Astrocyte of the cerebellum (primary cell): ENCODE measurements around the gene SEC11C.
"Not testable (repeated sequence)": the region's sequence is repeated elsewhere in the genome, so short reads cannot be mapped to it uniquely, and the experiment has no call there.

Source experiments
- DNase-seq: peaks from one replicate; pipeline ENCODE4 v3.0.0-alpha.2; 2011; ENCODE audit warnings: low read depth
- H3K4me3 ChIP-seq: 2 replicates; pipeline ENCODE4 v1.5.1; 2011; ENCODE audit warnings: mild to moderate bottlenecking, low read depth, low read length, moderate library complexity
- CTCF ChIP-seq: IDR thresholded peaks from 2 replicates; pipeline ENCODE4 v1.5.1; 2012; ENCODE audit warnings: low read length, low read depth, moderate library complexity, mild to moderate bottlenecking; ENCODE audit errors: missing control alignments
- in situ Hi-C: cut with HindIII; loops from 2 replicates; pipeline ENCODE4 v1.10.0; 2017; ENCODE audit warnings: low sequenced_read_pairs

The SEC11C gene

DNA sequence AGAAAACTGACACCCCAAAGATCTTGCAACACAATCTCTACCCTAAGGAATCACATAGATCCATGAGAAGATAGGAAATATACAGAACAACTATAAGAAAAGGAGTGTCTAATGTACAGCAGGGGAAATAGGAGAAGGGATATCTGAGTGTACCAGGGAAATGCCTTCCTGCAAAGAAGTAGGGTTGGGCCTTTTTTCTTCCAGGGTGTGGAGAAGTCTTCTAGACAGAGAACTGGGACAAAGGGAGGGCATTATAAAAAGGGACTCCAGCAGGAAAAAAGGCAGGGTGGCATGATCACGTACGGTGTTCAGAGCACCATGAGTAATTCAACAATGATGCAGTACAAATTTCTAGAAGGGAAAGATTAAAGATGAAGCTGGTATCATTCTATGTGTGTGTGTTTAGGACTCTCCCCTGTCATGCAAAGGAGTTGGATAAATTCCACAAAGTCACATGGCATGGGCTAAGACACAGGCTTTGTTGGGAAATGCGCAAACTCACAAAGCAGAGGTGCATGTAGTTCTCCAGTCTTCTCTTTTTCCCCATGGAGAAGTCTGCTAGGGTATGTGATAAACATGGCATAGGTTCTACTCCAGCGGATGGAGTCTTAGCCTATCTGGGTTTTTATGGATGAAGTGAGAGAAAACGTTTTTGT, 6.7 kb upstream of the SEC11C start:
- no peak for DNase-seq
- TF ChIP-seq CTCF: no peak
- in situ Hi-C loops: no loop called here
- no peak overlapping the region for H3K4me3 ChIP-seq

GRCh38 chr18:59139291-59139614, 431 bp upstream of the SEC11C start:
- TF ChIP-seq CTCF: no peak
- peak; percentile 67 for DNase-seq
- in situ Hi-C loops: no loop called here
- peak overlapping the region; percentile 67 for H3K4me3 ChIP-seq

DNA sequence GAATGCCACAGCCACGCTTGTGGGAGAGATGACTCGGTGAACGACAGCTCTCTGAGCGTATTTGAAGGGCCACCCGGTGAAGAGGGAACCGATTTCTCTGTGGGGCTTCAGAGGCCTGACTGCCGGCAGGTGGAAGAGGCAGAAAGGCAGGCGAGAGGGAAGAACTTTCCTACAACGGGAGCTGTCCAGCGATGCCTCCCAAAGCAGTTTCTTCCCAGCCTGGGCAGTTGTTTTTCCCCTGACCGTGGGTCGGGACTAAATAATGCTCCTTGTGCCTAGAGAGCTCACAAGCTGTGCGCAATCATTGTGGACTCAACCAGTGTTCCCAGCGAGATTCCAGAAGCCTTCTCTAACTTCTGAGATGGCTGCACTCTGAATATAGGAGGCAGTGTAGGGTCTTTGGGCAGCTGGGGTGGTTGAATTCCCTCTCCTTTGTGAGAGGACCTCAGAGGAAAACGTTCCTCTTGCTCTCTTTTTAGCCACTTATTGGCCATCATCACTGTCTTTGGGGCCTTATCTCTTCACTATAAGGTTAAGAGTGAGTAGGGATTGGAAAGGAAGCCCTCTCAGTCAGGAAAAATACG, 710 bp downstream of the SEC11C start:
- TF ChIP-seq CTCF: no peak
- in situ Hi-C loops: no loop called here
- DNase-seq: peak; percentile 11

GRCh38 chr18:59141294-59142068, 1.8 kb downstream of the SEC11C start:
- TF ChIP-seq CTCF: no peak
- in situ Hi-C loops: no loop called here
- H3K4me3 ChIP-seq: no peak overlapping the region
- DNase-seq: no peak

More for the DNA sequence above, 710 bp downstream of the SEC11C start:
- H3K4me3 ChIP-seq: peak overlapping the region; percentile 67

DNA sequence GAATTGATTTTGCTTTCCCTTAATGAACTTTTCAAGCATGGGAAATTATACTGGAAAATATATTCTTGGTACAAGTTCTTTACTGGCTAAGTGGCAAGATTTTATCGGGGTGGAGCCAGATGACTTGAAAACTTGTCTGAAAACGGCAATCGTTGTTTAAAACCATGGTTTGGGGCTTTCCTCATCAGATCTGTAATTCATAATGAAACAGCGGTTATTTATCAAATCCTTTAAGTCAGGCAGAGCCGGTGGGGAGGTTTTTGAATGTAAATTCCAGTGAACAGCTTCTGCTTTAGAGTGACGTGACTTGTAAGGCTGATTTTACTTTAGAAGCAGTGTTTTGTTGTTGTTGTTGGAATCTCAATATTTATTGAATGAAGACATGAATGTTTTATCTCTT, 2.6 kb downstream of the SEC11C start:
- TF ChIP-seq CTCF: no peak
- in situ Hi-C loops: no loop called here
- H3K4me3 ChIP-seq: no peak overlapping the region
- DNase-seq: no peak

DNA sequence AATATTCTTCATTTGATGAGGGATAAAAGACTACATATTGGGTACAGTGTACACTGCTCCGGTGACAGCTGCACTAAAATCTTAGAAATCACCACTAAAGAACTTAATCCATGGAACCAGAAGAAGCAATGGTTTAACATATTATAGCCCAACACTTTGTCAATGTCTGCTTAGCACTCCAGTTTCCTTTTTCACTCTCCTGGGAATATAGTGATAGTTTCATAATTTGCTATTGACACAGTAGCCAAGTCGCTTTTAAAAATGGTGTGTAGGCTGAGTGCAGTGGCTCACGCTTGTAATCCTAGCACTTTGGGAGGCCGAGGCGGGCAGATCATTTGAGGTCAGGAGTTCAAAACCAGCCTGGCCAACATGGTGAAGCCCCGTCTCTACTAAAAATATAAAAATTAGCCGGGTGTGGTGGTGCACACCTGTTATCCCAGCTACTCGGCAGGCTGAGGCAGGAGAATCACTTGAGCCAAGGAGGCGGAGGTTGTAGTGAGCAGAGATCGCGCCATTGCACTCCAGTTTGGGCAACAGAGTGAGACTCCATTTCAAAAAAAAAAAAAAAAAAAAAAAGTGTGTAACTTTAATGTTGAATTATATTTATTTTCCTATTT, 3.2 kb downstream of the SEC11C start:
- in situ Hi-C loops: not testable (repeated sequence)

More for the DNA sequence above, 3.2 kb downstream of the SEC11C start:
- DNase-seq, H3K4me3 ChIP-seq: not testable (repeated sequence)
